ENCODE data around the gene FARSA. TPM values are rescaled to one million over a fixed set of nuclear protein-coding genes. Genes with fewer than 3 reads are reported as not detected.
A peak's percentile ranks its signal among the peaks of the same experiment; 100 is the strongest.

Gene FARSA
- total and polyA plus RNA-seq, 10 of the 15 experiments (the other 5 are each of a cell fraction or from before 2014, with no cell fraction given) = 20.3 to 212 (median 76.4) TPM

- TF ChIP-seq MLLT1 (IDR thresholded peaks at IDR 0.05) (no peak), ETV6 (conservative IDR thresholded peaks at IDR 0.05 in 1 of 2, IDR thresholded peaks at IDR 0.05 in 1 of 2; ENCODE audit: borderline replicate concordance in 1 of 2, low read depth in 1 of 2) (no peak), HDGF (IDR thresholded peaks at IDR 0.05) (no peak), SP1 (IDR thresholded peaks at IDR 0.05; ENCODE audit: low read depth, low read length) (no peak), EP300 (IDR thresholded peaks at IDR 0.05; ENCODE audit: borderline replicate concordance in 1 of 2, control insufficient read depth in 1 of 2, low read depth in 2 of 2, low read length in 2 of 2) (no peak), POLR2AphosphoS5 (IDR thresholded peaks at IDR 0.05; ENCODE audit: low read length) (no peak)
These were observed 21.1 kb upstream of the FARSA start (continued) for GRCh38 chr19:12954612-12954962.

GRCh38 chr19:12953799-12954611 is 20.5 kb upstream of the FARSA start:
- H3K79me2 ChIP-seq (ENCODE audit: control insufficient read depth, insufficient read depth, low read length) = peaks cover 32% of the 10 kb centered on the region
- 72% methylated on average over 9 of the region's 12 CpGs for WGBS (ENCODE audit: insufficient coverage, insufficient replicate concordance, low lambda C conversion rate, missing lambda C conversion rate)
- TF ChIP-seq BHLHE40 (IDR thresholded peaks at IDR 0.05; ENCODE audit: borderline replicate concordance in 1 of 2, low read depth in 2 of 2, low read length in 1 of 2) = no peak
- no peak for TF ChIP-seq ZNF274 (IDR thresholded peaks at IDR 0.05; ENCODE audit: insufficient read depth, insufficient read length)
- no peak for TF ChIP-seq SMAD5 (IDR thresholded peaks at IDR 0.05; ENCODE audit: low read depth)
- TF ChIP-seq PAX8 (IDR thresholded peaks at IDR 0.05) = no peak
- 0 out of 2 replicates have a peak, but pooled peaks have one; percentile 3 for TF ChIP-seq POLR2AphosphoS5 (IDR thresholded peaks at IDR 0.05; ENCODE audit: low read length)
- no peak for TF ChIP-seq EP300 (IDR thresholded peaks at IDR 0.05; ENCODE audit: borderline replicate concordance in 1 of 2, control insufficient read depth in 1 of 2, low read depth in 2 of 2, low read length in 2 of 2)
- TF ChIP-seq FOXM1 (IDR thresholded peaks at IDR 0.05; ENCODE audit: low read depth, low read length) = no peak
- peak; percentile 49 for TF ChIP-seq BCL3 (IDR thresholded peaks at IDR 0.05; ENCODE audit: borderline replicate concordance, insufficient read depth, low read depth, low read length, poor library complexity, severe bottlenecking)
- no peak for TF ChIP-seq CREM (IDR thresholded peaks at IDR 0.05; ENCODE audit: low read depth)
- 0 out of 2 replicates have a peak, but pooled peaks have one; percentile 22 for TF ChIP-seq MLLT1 (IDR thresholded peaks at IDR 0.05)
- TF ChIP-seq EZH2 (IDR thresholded peaks at IDR 0.05; ENCODE audit: borderline replicate concordance, control insufficient read depth, low read depth, low read length) = no peak
- no peak for TF ChIP-seq JUNB (IDR thresholded peaks at IDR 0.05)
- peak; percentile 65 for TF ChIP-seq POLR2A (IDR thresholded peaks at IDR 0.05; ENCODE audit: low read depth, low read length)

More at GRCh38 chr19:12953799-12954611, 20.5 kb upstream of the FARSA start:
- H3K27ac ChIP-seq (ENCODE audit: control insufficient read depth, insufficient read depth) = no peak overlapping the region
- DNase-seq (ENCODE audit: low read depth, low spot score) = no peak
- 0 out of 3 replicates have a peak, but pooled peaks have one; percentile 8 for ATAC-seq
- FAIRE-seq = no peak
- H3K9me3 ChIP-seq (replicated peaks; ENCODE audit: control insufficient read depth, insufficient read depth, low read length) = no peaks in the 10 kb centered on the region
- peaks cover 17 to 20% of the 10 kb centered on the region in 2 experiments; a peak in 3 of 4 replicates for H3K36me3 ChIP-seq (ENCODE audit: control insufficient read depth in 2 of 2, insufficient read depth in 2 of 2, low read length in 1 of 2)
- H2AFZ ChIP-seq (ENCODE audit: control insufficient read depth, low read depth, low read length) = no peak overlapping the region
- SMC1A ChIA-PET (ENCODE audit: uncharacterized antibody, unreplicated experiment) = interaction anchor here (0.7 to 2.5 kb wide), 6 partner anchors 12 to 75 kb away, joined by 3 to 9 read pairs (median 4); partner anchors contain the start of gene CALR
- no peak overlapping the region for H3K4me3 ChIP-seq
- H3K4me1 ChIP-seq (ENCODE audit: control insufficient read depth, insufficient read depth, low read length) = peaks cover 11% of the 10 kb centered on the region
- POLR2A ChIA-PET = interaction anchor here (0.8 to 2.4 kb wide), 3 partner anchors 8 to 63 kb away, joined by 3 to 11 read pairs (median 3); partner anchors contain the start of genes CALR, GCDH and RAD23A
- H4K20me1 ChIP-seq (ENCODE audit: control insufficient read depth, insufficient read depth) = no peaks in the 10 kb centered on the region
- in situ Hi-C loops (cut with MboI) = no loop called here
- CTCF ChIA-PET = interaction anchor here (0.7 to 4.6 kb wide), 3 partner anchors 11 to 80 kb away, joined by 3 to 40 read pairs (median 3); no protein-coding TSS in a partner anchor
- 0 out of 2 replicates have a peak overlapping the region, but pooled peaks have one; percentile 56 for H3K4me2 ChIP-seq (ENCODE audit: control insufficient read depth, insufficient read depth)
- no TSS peak for BruUV-seq (replicated peaks)
- RAD21 ChIA-PET (ENCODE audit: unreplicated experiment) = interaction anchor here (0.5 to 2.3 kb wide), 3 partner anchors 10 to 23 kb away, joined by 3 to 9 read pairs (median 7); no protein-coding TSS in a partner anchor
- no peak overlapping the region for H3K9ac ChIP-seq (ENCODE audit: control insufficient read depth, insufficient read depth, low read length)
- intact Hi-C loops (cut with micrococcal nuclease; ENCODE audit: unreplicated experiment) = no loop called here
- H3K27me3 ChIP-seq (replicated peaks in 1 of 2; ENCODE audit: control insufficient read depth in 2 of 2, insufficient read depth in 2 of 2, low read length in 1 of 2) = no peaks in the 10 kb centered on the region

Measured in GM12878 (cell line).